Endothelial cell of umbilical vein (primary cell): Measurements from ENCODE around the gene USP34. TPM values are rescaled to one million over a fixed set of nuclear protein-coding genes. Genes with fewer than 3 reads are reported as not detected.

Experiments
- BruUV-seq: library from RNA; stranded (reverse); fragments of 400-500 nt; replicated peaks from 2 replicates; lab custom pipeline; 2021; lab: Mats Ljungman, UMichigan
- CTCF ChIA-PET: fragments of 300-600, 350-600 bp; sonication (Branson Sonifier 250); formaldehyde crosslinking; loops from one replicate; lab custom pipeline; 2021; ENCODE audit warnings: antibody characterized with exemption, inconsistent platforms; lab: Charles Lee
- POLR2A ChIA-PET: fragments of 300-600, 350-600 bp; sonication (Branson Sonifier 250); formaldehyde crosslinking; loops from one replicate; lab custom pipeline; 2021; ENCODE audit warnings: antibody characterized with exemption, inconsistent platforms; lab: Charles Lee
- DNase-seq: peaks from one replicate; pipeline ENCODE4 v3.0.0-alpha.2; 2011; ENCODE audit warnings: low read depth, low spot score
- FAIRE-seq: peaks from 2 replicates; lab custom pipeline; 2011; peaks lifted over from hg19 to GRCh38; lab: Jason Lieb, UNC
- H2AFZ ChIP-seq: 2 replicates; pipeline ENCODE4 v1.6.0; 2012; ENCODE audit warnings: low read depth, low read length, control low read depth, inconsistent platforms
- H3K27ac ChIP-seq: 2 replicates; pipeline ENCODE4 v1.5.1; 2011; ENCODE audit warnings: low read depth, mild to moderate bottlenecking, control low read depth, low read length, moderate library complexity; ENCODE audit not compliant: insufficient read depth
- H3K27me3 ChIP-seq, 2 experiments: 2 replicates each; pipeline versions ENCODE4 v1.6.0 to v1.6.1; 2011; ENCODE audit warnings: low read length in 2 of 2, mixed read lengths in 1 of 2; ENCODE audit not compliant: control insufficient read depth in 2 of 2, insufficient read depth in 2 of 2
- H3K36me3 ChIP-seq, 2 experiments: 2 replicates in 1 of 2; 3 replicates in 1 of 2; pipeline ENCODE4 v1.5.1; 2011; ENCODE audit warnings: low read length in 2 of 2, mild to moderate bottlenecking in 1 of 2, moderate library complexity in 1 of 2; ENCODE audit not compliant: control insufficient read depth in 2 of 2, insufficient read depth in 2 of 2; ENCODE audit errors: extremely low read depth in 1 of 2
- H3K4me1 ChIP-seq: 3 replicates; pipeline ENCODE4 v1.5.1; 2011; ENCODE audit warnings: mild to moderate bottlenecking, low read length; ENCODE audit not compliant: control insufficient read depth, insufficient read depth; ENCODE audit errors: extremely low read depth
- H3K4me2 ChIP-seq: 2 replicates; pipeline ENCODE4 v1.6.1; 2011; ENCODE audit warnings: low read length, control low read depth, mixed read lengths; ENCODE audit not compliant: insufficient read depth
- H3K4me3 ChIP-seq, 3 experiments: fragments of 200-600 bp in 1 of 3; sonication (generic), shearing (Covaris generic) in 1 of 3; replicated peaks in 1 of 3; 2 replicates each; pipeline ENCODE4 v1.5.1; 2011 to 2016; ENCODE audit warnings: control low read depth in 3 of 3, low read length in 3 of 3, mild to moderate bottlenecking in 2 of 3, inconsistent platforms in 1 of 3, low read depth in 1 of 3, moderate library complexity in 1 of 3; ENCODE audit not compliant: insufficient read depth in 1 of 3
- H3K79me2 ChIP-seq: 2 replicates; pipeline ENCODE4 v1.6.0; 2012; ENCODE audit warnings: low read length, inconsistent platforms; ENCODE audit not compliant: control insufficient read depth, insufficient read depth
- H3K9ac ChIP-seq: replicated peaks from 2 replicates; pipeline ENCODE3; 2011; ENCODE audit warnings: low read length, control low read depth; ENCODE audit not compliant: insufficient read depth; ENCODE audit errors: extremely low read depth
- H3K9me1 ChIP-seq: replicated peaks from 3 replicates; pipeline ENCODE4 v1.6.0; 2011; ENCODE audit warnings: mild to moderate bottlenecking, low read length; ENCODE audit not compliant: control insufficient read depth, insufficient read depth; ENCODE audit errors: extremely low read depth
- H3K9me3 ChIP-seq: replicated peaks from 2 replicates; pipeline ENCODE4 v1.5.1; 2012; ENCODE audit warnings: low read length, inconsistent platforms; ENCODE audit not compliant: control insufficient read depth, insufficient read depth
- H4K20me1 ChIP-seq: replicated peaks from 2 replicates; pipeline ENCODE3; 2011; ENCODE audit warnings: mild to moderate bottlenecking, low read length; ENCODE audit not compliant: control insufficient read depth, insufficient read depth; ENCODE audit errors: extremely low read depth
- EZH2 ChIP-seq: IDR thresholded peaks from 2 replicates; pipeline ENCODE4 v1.6.1; 2012; ENCODE audit warnings: borderline replicate concordance, low read depth, mild to moderate bottlenecking, moderate library complexity, low read length, inconsistent platforms; ENCODE audit not compliant: severe bottlenecking
- FOS ChIP-seq: IDR thresholded peaks from 2 replicates; pipeline ENCODE4 v1.6.1; 2011; ENCODE audit warnings: mild to moderate bottlenecking, low read length, moderate library complexity, borderline replicate concordance; ENCODE audit not compliant: insufficient read depth
- JUN ChIP-seq: IDR thresholded peaks from 2 replicates; pipeline ENCODE4 v1.6.1; 2011; ENCODE audit warnings: borderline replicate concordance, low read depth; ENCODE audit not compliant: insufficient read length, insufficient read depth
- MYC ChIP-seq: IDR thresholded peaks from one replicate; pipeline ENCODE4 v1.6.1; 2011; ENCODE audit warnings: mild to moderate bottlenecking, low read depth, low read length
- POLR2A ChIP-seq: IDR thresholded peaks from 2 replicates; pipeline ENCODE4 v1.6.1; 2012; ENCODE audit warnings: low read depth, mild to moderate bottlenecking, control low read depth, low read length
- POLR2AphosphoS5 ChIP-seq: IDR thresholded peaks from 2 replicates; pipeline ENCODE4 v1.6.1; 2012; ENCODE audit warnings: low read depth, mild to moderate bottlenecking, control low read depth, low read length, moderate library complexity; ENCODE audit not compliant: insufficient read depth
- dilution Hi-C: fragments of 300-500 bp; cut with MboI; formaldehyde crosslinking; loops from one replicate; pipeline ENCODE4 v1.15.0; 2019; ENCODE audit warnings: low sequenced_read_pairs; ENCODE audit not compliant: extremely low pct_ligation_motif_present
- intact Hi-C: fragments of 100-400 bp; cut with micrococcal nuclease; formaldehyde crosslinking; loops from one replicate; pipeline ENCODE4 v1.10.0; 2022
- polyA plus RNA-seq, 4 experiments: library from polyadenylated mRNA; depleted of rRNA in 3 of 4; stranded (reverse) in 3 of 4; unstranded in 1 of 4; fragments of >200 nt; gene quantifications; 2 replicates each; pipeline versions ENCODE4 v1.2.1 to v1.2.3, GENCODE V29; 2011 to 2012; ENCODE audit warnings: missing spikeins in 1 of 4
- total RNA-seq: library from RNA; stranded (reverse); gene quantifications from 2 replicates; pipeline ENCODE4 v1.2.3, GENCODE V29; 2021
- TF ChIP-seq, protein P1 (sequence below): IDR thresholded peaks from 2 replicates; pipeline ENCODE4 v1.6.1; 2011; ENCODE audit not compliant: insufficient read depth, insufficient read length
- TF ChIP-seq, protein P2 (sequence below), 2 donors: IDR thresholded peaks; 1 replicate in 1 of 2; 2 replicates in 1 of 2; pipeline ENCODE4 v1.5.1; 2011; ENCODE audit warnings: low read length in 2 of 2, mild to moderate bottlenecking in 2 of 2, moderate library complexity in 2 of 2, control low read depth in 1 of 2, inconsistent platforms in 1 of 2, low read depth in 1 of 2; ENCODE audit not compliant: insufficient read depth in 1 of 2; ENCODE audit errors: extremely low read depth in 1 of 2

The USP34 gene
- total and polyA plus RNA-seq, 2 donors (not counting 3 experiments of a cell fraction or from before 2014, with no cell fraction given): 46.3 to 96.9 TPM

DNA sequence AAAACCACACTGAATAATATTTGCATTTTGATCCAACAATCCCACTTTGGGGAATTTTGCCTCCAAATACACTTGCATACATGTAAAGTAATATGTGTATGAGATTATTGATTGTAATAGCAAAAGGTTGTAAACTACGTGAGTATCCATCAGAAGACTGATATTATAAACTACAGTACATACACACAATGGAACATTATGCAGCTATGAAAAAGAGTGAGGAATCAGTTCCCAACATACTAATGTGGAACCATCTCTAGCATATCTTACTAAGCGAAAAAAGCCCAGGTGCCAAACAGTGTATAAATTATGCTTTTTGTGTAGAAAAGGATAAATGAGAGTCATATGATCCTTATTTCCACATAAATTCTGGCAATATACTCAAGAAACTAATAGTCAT, 324.9 kb downstream of the USP34 start:
- Histone ChIP-seq H2AFZ (no peak overlapping the region), H3K27me3 (no peaks in the 10 kb centered on the region), H3K9me3 (no peaks in the 10 kb centered on the region), H3K36me3 (peaks cover 0 to 3% of the 10 kb centered on the region in 2 experiments), H3K9ac (no peak overlapping the region), H3K4me2 (no peak overlapping the region), H4K20me1 (no peaks in the 10 kb centered on the region), H3K4me3 (no peak overlapping the region), H3K27ac (no peak overlapping the region), H3K4me1 (no peaks in the 10 kb centered on the region), H3K79me2 (no peaks in the 10 kb centered on the region), H3K9me1 (no peaks in the 10 kb centered on the region)
- no peak for TF ChIP-seq JUN
- TF ChIP-seq, protein P1, sequence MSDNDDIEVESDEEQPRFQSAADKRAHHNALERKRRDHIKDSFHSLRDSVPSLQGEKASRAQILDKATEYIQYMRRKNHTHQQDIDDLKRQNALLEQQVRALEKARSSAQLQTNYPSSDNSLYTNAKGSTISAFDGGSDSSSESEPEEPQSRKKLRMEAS: no peak
- TF ChIP-seq EZH2: no peak
- TF ChIP-seq MYC: no peak
- FAIRE-seq (no peak), DNase-seq (no peak)
- intact Hi-C loops: loop anchor here (1.0 kb wide), 1 partner anchor 30 kb away; no protein-coding TSS in a partner anchor
- BruUV-seq: no TSS peak
- POLR2A ChIA-PET: no interaction called here
- CTCF ChIA-PET: no interaction called here
- dilution Hi-C loops: no loop called here

DNA sequence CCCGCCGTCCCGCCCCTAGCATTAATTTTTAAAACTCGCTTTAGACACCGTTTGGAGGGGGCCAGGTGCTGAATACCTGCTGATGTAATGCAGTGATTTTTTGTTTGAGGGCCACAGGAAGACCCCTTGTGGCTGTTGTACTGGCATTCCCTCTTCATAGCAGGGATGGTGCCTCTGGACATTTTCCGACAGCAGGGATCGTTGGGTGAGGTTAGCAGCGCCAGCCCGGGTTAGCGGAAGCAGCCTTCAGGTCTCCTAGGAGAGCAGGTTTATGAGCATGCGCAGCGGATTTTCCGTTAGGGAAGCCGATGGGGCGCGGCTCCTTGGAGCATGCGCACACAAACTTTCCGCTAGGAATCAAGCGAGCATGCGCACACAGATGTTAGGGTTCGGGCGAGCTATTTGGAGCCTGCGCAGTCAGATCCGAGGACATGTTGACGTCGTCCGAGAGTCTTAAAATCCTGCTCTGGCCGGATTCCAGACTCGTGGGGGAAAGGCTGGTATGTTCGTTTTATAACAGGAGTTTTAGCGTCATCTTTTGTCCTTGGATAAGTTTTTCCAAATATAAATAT, 326.1 kb downstream of the USP34 start:
- peak overlapping the region; percentile 9 to 65 (median 65) for H3K4me3 ChIP-seq
- TF ChIP-seq MYC: no peak
- peak; percentile 87 for TF ChIP-seq POLR2A
- TF ChIP-seq FOS: no peak
- no peak for TF ChIP-seq JUN
- TF ChIP-seq, protein P2, sequence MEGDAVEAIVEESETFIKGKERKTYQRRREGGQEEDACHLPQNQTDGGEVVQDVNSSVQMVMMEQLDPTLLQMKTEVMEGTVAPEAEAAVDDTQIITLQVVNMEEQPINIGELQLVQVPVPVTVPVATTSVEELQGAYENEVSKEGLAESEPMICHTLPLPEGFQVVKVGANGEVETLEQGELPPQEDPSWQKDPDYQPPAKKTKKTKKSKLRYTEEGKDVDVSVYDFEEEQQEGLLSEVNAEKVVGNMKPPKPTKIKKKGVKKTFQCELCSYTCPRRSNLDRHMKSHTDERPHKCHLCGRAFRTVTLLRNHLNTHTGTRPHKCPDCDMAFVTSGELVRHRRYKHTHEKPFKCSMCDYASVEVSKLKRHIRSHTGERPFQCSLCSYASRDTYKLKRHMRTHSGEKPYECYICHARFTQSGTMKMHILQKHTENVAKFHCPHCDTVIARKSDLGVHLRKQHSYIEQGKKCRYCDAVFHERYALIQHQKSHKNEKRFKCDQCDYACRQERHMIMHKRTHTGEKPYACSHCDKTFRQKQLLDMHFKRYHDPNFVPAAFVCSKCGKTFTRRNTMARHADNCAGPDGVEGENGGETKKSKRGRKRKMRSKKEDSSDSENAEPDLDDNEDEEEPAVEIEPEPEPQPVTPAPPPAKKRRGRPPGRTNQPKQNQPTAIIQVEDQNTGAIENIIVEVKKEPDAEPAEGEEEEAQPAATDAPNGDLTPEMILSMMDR (IDR thresholded peaks at IDR 0.05; ENCODE audit: extremely low read depth in 1 of 2, insufficient read depth in 1 of 2, low read depth in 1 of 2, low read length in 2 of 2): no peak
- TF ChIP-seq POLR2AphosphoS5: peak; percentile 79
- DNase-seq: peak; percentile 100
- no peaks in the 10 kb centered on the region for H3K36me3 ChIP-seq
- H4K20me1 ChIP-seq: no peaks in the 10 kb centered on the region
- dilution Hi-C loops (no loop called here), intact Hi-C loops (loop anchor here (1.0 kb wide), 1 partner anchor 32 kb away; no protein-coding TSS in a partner anchor)
- H3K4me1 ChIP-seq: no peaks in the 10 kb centered on the region
- H3K27ac ChIP-seq: peak overlapping the region; percentile 25
- FAIRE-seq: peak; percentile 99
- no peaks in the 10 kb centered on the region for H3K27me3 ChIP-seq
- H3K9ac ChIP-seq: peak overlapping the region; percentile 59
- no peaks in the 10 kb centered on the region for H3K9me3 ChIP-seq
- ChIA-PET POLR2A (interaction anchor here (0.6 to 1.3 kb wide), 2 partner anchors 12 to 32 kb away, joined by 3 to 5 read pairs; no protein-coding TSS in a partner anchor), CTCF (interaction anchor here (1.0 kb wide), 2 partner anchors 9 to 32 kb away, joined by 4 to 8 read pairs; no protein-coding TSS in a partner anchor)
- no peaks in the 10 kb centered on the region for H3K9me1 ChIP-seq
- BruUV-seq: TSS peak; percentile 67
- peak overlapping the region; percentile 48 for H3K4me2 ChIP-seq
- peak overlapping the region; percentile 52 for H2AFZ ChIP-seq
- no peaks in the 10 kb centered on the region for H3K79me2 ChIP-seq
